Pulmonary artery endothelial cell (primary cell): ENCODE results near the gene PNPT1. TPM values are rescaled to one million over a fixed set of nuclear protein-coding genes. Genes with fewer than 3 reads are reported as not detected.

Experiments
- DNase-seq: peaks from one replicate; pipeline ENCODE4 v3.0.0-alpha.2; 2011; ENCODE audit warnings: low read depth, low spot score
- total RNA-seq: library from RNA; depleted of rRNA; stranded (reverse); fragments of >200 nt; gene quantifications from 2 replicates; pipeline ENCODE4 v1.2.3, GENCODE V29; 2014

Gene PNPT1
- total RNA-seq, 1 donor from 2014 or later = 28.0 TPM

GRCh38 chr2:55672630-55673029 lies 21.0 kb downstream of the PNPT1 start:
- DNase-seq = no peak

GRCh38 chr2:55668956-55669355 lies 24.7 kb downstream of the PNPT1 start:
- DNase-seq = no peak

GRCh38 chr2:55653255-55653654 lies 40.4 kb downstream of the PNPT1 start:
- DNase-seq = no peak

- no peak for DNase-seq
Measured at GRCh38 chr2:55649211-55649610, 44.4 kb downstream of the PNPT1 start.

GRCh38 chr2:55636831-55637230 lies 56.8 kb downstream of the PNPT1 start:
- DNase-seq = no peak

- DNase-seq = no peak
Measured at GRCh38 chr2:55628931-55629330, 64.7 kb downstream of the PNPT1 start.

GRCh38 chr2:55627915-55628314 lies 65.7 kb downstream of the PNPT1 start:
- no peak for DNase-seq

- no peak for DNase-seq
Measured at GRCh38 chr2:55621802-55622201, 71.8 kb downstream of the PNPT1 start.

- DNase-seq = no peak
Measured at GRCh38 chr2:55620123-55620779, 73.4 kb downstream of the PNPT1 start.

- no peak for DNase-seq
Measured at GRCh38 chr2:55618275-55619055, 75.2 kb downstream of the PNPT1 start.

- DNase-seq = no peak
Measured at GRCh38 chr2:55618025-55618274, 75.7 kb downstream of the PNPT1 start.

- DNase-seq = peak; percentile 99
Measured at GRCh38 chr2:55617175-55618024, 76.2 kb downstream of the PNPT1 start, which contains the start of gene PPP4R3B. Gene PPP4R3B, minus strand, starts transcription at chr2:55617622. Its CDS starts 337 bp downstream, at chr2:55617285.

- peak; percentile 30 for DNase-seq
Measured at GRCh38 chr2:55616551-55617174, 77.0 kb downstream of the PNPT1 start.

GRCh38 chr2:55611997-55612396 lies 81.6 kb downstream of the PNPT1 start:
- DNase-seq = no peak

- DNase-seq = no peak
Measured at GRCh38 chr2:55610954-55611743, 82.5 kb downstream of the PNPT1 start.

- DNase-seq = no peak
Measured at GRCh38 chr2:55609938-55610578, 83.6 kb downstream of the PNPT1 start.

GRCh38 chr2:55609193-55609794 lies 84.3 kb downstream of the PNPT1 start:
- no peak for DNase-seq

GRCh38 chr2:55607717-55608116 lies 85.9 kb downstream of the PNPT1 start:
- DNase-seq = no peak

GRCh38 chr2:55604027-55604565 lies 89.5 kb downstream of the PNPT1 start:
- DNase-seq = no peak

GRCh38 chr2:55601849-55602248 lies 91.8 kb downstream of the PNPT1 start:
- no peak for DNase-seq
